Ammon's horn (tissue), 1 donor: ENCODE results near the gene TECTB.

Experiments
- DNase-seq: peaks from one replicate; pipeline ENCODE4 v3.0.0-alpha.2; 2016; ENCODE audit warnings: low spot score

Gene TECTB

GRCh38 chr10:112308125-112308502 lies 24.9 kb downstream of the TECTB start:
- no peak for DNase-seq

- no peak for DNase-seq
Measured at GRCh38 chr10:112311481-112311880, 28.3 kb downstream of the TECTB start.

- DNase-seq: no peak
Measured at GRCh38 chr10:112313234-112313633, 30.0 kb downstream of the TECTB start.

- DNase-seq: no peak
Measured at GRCh38 chr10:112313911-112314310, 30.7 kb downstream of the TECTB start.

GRCh38 chr10:112314822-112315474 lies 31.7 kb downstream of the TECTB start:
- peak; percentile 89 for DNase-seq

- no peak for DNase-seq
Measured at GRCh38 chr10:112327678-112328077, 44.5 kb downstream of the TECTB start.

GRCh38 chr10:112330162-112330561 lies 47.0 kb downstream of the TECTB start:
- DNase-seq: no peak

GRCh38 chr10:112330607-112331160 lies 47.5 kb downstream of the TECTB start:
- no peak for DNase-seq

- DNase-seq: no peak
Measured at GRCh38 chr10:112332022-112332421, 48.8 kb downstream of the TECTB start.

GRCh38 chr10:112332509-112333228 lies 49.5 kb downstream of the TECTB start:
- no peak for DNase-seq

- DNase-seq: no peak
Measured at GRCh38 chr10:112333452-112333851, 50.3 kb downstream of the TECTB start.

GRCh38 chr10:112335111-112335867 lies 52.1 kb downstream of the TECTB start:
- no peak for DNase-seq

- DNase-seq: no peak
Measured at GRCh38 chr10:112335868-112336265, 52.7 kb downstream of the TECTB start.

- DNase-seq: no peak
Measured at GRCh38 chr10:112336556-112337201, 53.5 kb downstream of the TECTB start.

- DNase-seq: no peak
Measured at GRCh38 chr10:112338957-112339356, 55.8 kb downstream of the TECTB start.

GRCh38 chr10:112340601-112341000 lies 57.4 kb downstream of the TECTB start:
- no peak for DNase-seq

GRCh38 chr10:112343056-112343806 lies 60.0 kb downstream of the TECTB start:
- no peak for DNase-seq

- no peak for DNase-seq
Measured at GRCh38 chr10:112344261-112344660, 61.1 kb downstream of the TECTB start.

GRCh38 chr10:112345202-112345601 lies 62.0 kb downstream of the TECTB start:
- no peak for DNase-seq

- no peak for DNase-seq
Measured at GRCh38 chr10:112345743-112346142, 62.5 kb downstream of the TECTB start.

GRCh38 chr10:112346774-112347173 lies 63.6 kb downstream of the TECTB start:
- no peak for DNase-seq
